Measurements from ENCODE around the gene RAB7B. TPM values are rescaled to one million over a fixed set of nuclear protein-coding genes. Genes with fewer than 3 reads are reported as not detected.

Gene RAB7B
- total RNA-seq, 1 experiment from 2014 or later: 0.22 TPM

- ChIA-PET RAD21 (ENCODE audit: low non-redundant PET in 1 of 2, low total read pairs in 2 of 2, uncharacterized antibody in 2 of 2, unreplicated experiment in 2 of 2) (no interaction called here), CTCF (no interaction called here), POLR2A (interaction anchor here (1.2 kb wide), 1 partner anchor 11 kb away, joined by 4 read pairs; no protein-coding TSS in a partner anchor)
- no TSS peak for BruUV-seq (replicated peaks)
- Histone ChIP-seq H4K20me1 (ENCODE audit: insufficient read depth) (no peaks in the 10 kb centered on the region), H3K79me2 (ENCODE audit: insufficient read depth, low read length) (no peaks in the 10 kb centered on the region), H2AFZ (ENCODE audit: low read depth, low read length, poor library complexity, severe bottlenecking) (no peak overlapping the region), H3K4me3 (replicated peaks in 1 of 2; ENCODE audit: low read depth in 1 of 2, low read length in 2 of 2) (no peak overlapping the region), H3K27ac (ENCODE audit: low read depth, low read length) (no peak overlapping the region), H3K9me2 (ENCODE audit: insufficient read depth) (no peaks in the 10 kb centered on the region), H3K4me1 (ENCODE audit: control insufficient read depth in 1 of 2, insufficient read depth in 2 of 2, low read length in 2 of 2) (no peaks in the 10 kb centered on the region), H3K9ac (ENCODE audit: low read length) (no peak overlapping the region), H3K9me3 (ENCODE audit: control insufficient read depth in 1 of 2, insufficient read depth in 1 of 2, low read depth in 1 of 2, low read length in 2 of 2) (no peaks in the 10 kb centered on the region), H3K36me3 (ENCODE audit: control insufficient read depth in 1 of 2, insufficient read depth in 2 of 2, low read length in 2 of 2) (no peaks in the 10 kb centered on the region), H3K27me3 (ENCODE audit: insufficient read depth, low read length) (peaks cover 16% of the 10 kb centered on the region; the same call in 1 of the 2 replicates), H3K4me2 (ENCODE audit: low read length) (no peak overlapping the region)
- ATAC-seq (no peak), DNase-seq (ENCODE audit: low read depth, low spot score) (no peak)
- intact Hi-C loops (cut with micrococcal nuclease): loop anchor here (5.0 kb wide), 1 partner anchor 55 kb away; no protein-coding TSS in a partner anchor
- no peak for TF ChIP-seq SP1 (IDR thresholded peaks at IDR 0.05; ENCODE audit: low read depth)
- no peak for TF ChIP-seq CTCF (IDR thresholded peaks at IDR 0.05 in 2 of 3, conservative IDR thresholded peaks at IDR 0.05 in 1 of 3; ENCODE audit: borderline replicate concordance in 1 of 3, insufficient read depth in 1 of 3, low read depth in 2 of 3, low read length in 2 of 3)
- TF ChIP-seq POLR2A (IDR thresholded peaks at IDR 0.05; ENCODE audit: borderline replicate concordance, extremely low read depth, insufficient read depth, insufficient read length): no peak
- TF ChIP-seq CEBPB (IDR thresholded peaks at IDR 0.05; ENCODE audit: low read depth): no peak
- no peak for TF ChIP-seq ZNF274 (IDR thresholded peaks at IDR 0.05; ENCODE audit: low read depth, low read length)
- no peak for TF ChIP-seq MAX (IDR thresholded peaks at IDR 0.05)
- TF ChIP-seq EGR1 (IDR thresholded peaks at IDR 0.05; ENCODE audit: low read depth): no peak
- TF ChIP-seq TCF7L2 (IDR thresholded peaks at IDR 0.05; ENCODE audit: borderline replicate concordance, extremely low read depth, insufficient read depth, insufficient read length): no peak
These were observed 33.7 kb upstream of the RAB7B start for GRCh38 chr1:206036663-206037455.
